OCI-LY1 (cell line): ENCODE measurements around the gene DOCK3.
"Not testable (repeated sequence)": the region's sequence is repeated elsewhere in the genome, so short reads cannot be mapped to it uniquely, and the experiment has no call there.

ENCODE experiments used
- H2AFZ ChIP-seq: fragments of 200-600 bp; sonication (generic), shearing (Covaris generic); 2 replicates; pipeline ENCODE4 v1.6.0; 2014; ENCODE audit warnings: antibody characterized with exemption, mild to moderate bottlenecking, low read length
- H3F3A ChIP-seq: fragments of 200-600 bp; sonication (generic), shearing (Covaris generic); 2 replicates; pipeline ENCODE4 v1.6.0; 2014; ENCODE audit warnings: mild to moderate bottlenecking, antibody characterized with exemption, low read length, moderate library complexity; ENCODE audit not compliant: insufficient read depth
- H3K27ac ChIP-seq: fragments of 200-600 bp; sonication (generic); 2 replicates; pipeline ENCODE4 v1.5.1; 2014; ENCODE audit warnings: low read length, mixed run types, mild to moderate bottlenecking, low read depth; ENCODE audit not compliant: poor library complexity, severe bottlenecking
- H3K27me3 ChIP-seq: fragments of 200-600 bp; sonication (generic); 2 replicates; pipeline ENCODE4 v1.6.0; 2014; ENCODE audit warnings: antibody characterized with exemption, mild to moderate bottlenecking, low read length, moderate library complexity; ENCODE audit not compliant: insufficient read depth
- H3K36me3 ChIP-seq: fragments of 200-600 bp; sonication (generic); 2 replicates; pipeline ENCODE4 v1.6.1; 2014; ENCODE audit warnings: mild to moderate bottlenecking, antibody characterized with exemption, low read length, moderate library complexity, mixed read lengths; ENCODE audit not compliant: insufficient read depth
- H3K4me1 ChIP-seq: fragments of 200-600 bp; sonication (generic); 2 replicates; pipeline ENCODE4 v1.5.1; 2014; ENCODE audit warnings: mild to moderate bottlenecking, low read length, moderate library complexity; ENCODE audit not compliant: insufficient read depth, severe bottlenecking
- H3K4me2 ChIP-seq: fragments of 200-600 bp; sonication (generic), shearing (Covaris generic); 2 replicates; pipeline ENCODE4 v1.6.1; 2014; ENCODE audit warnings: low read length
- H3K4me3 ChIP-seq: fragments of 200-600 bp; sonication (generic); 2 replicates; pipeline ENCODE4 v1.5.1; 2014; ENCODE audit warnings: low read length, low read depth, mild to moderate bottlenecking, mixed read lengths; ENCODE audit not compliant: poor library complexity, severe bottlenecking
- H3K79me2 ChIP-seq: fragments of 200-600 bp; shearing (Covaris generic); 2 replicates; pipeline ENCODE4 v1.6.1; 2016; ENCODE audit warnings: mixed run types, low read length, mixed read lengths; ENCODE audit not compliant: insufficient read depth
- H3K9ac ChIP-seq: fragments of 200-600 bp; sonication (generic), shearing (Covaris generic); 2 replicates; pipeline ENCODE4 v1.6.1; 2014; ENCODE audit warnings: mild to moderate bottlenecking, low read length, mixed read lengths
- H3K9me2 ChIP-seq: fragments of 200-600 bp; sonication (generic), shearing (Covaris generic); 2 replicates; pipeline ENCODE4 v1.6.1; 2014; ENCODE audit warnings: low read depth, mild to moderate bottlenecking, low read length, mixed read lengths
- H3K9me3 ChIP-seq: fragments of 200-600 bp; shearing (Covaris generic); 2 replicates; pipeline ENCODE4 v1.6.1; 2014; ENCODE audit warnings: low read length, mixed read lengths
- H4K20me1 ChIP-seq: fragments of 200-600 bp; sonication (generic), shearing (Covaris generic); 2 replicates; pipeline ENCODE4 v1.6.0; 2016; ENCODE audit warnings: mild to moderate bottlenecking, low read length; ENCODE audit not compliant: insufficient read depth
- EZH2 ChIP-seq: fragments of 200-600 bp; sonication (generic), shearing (Covaris generic); IDR thresholded peaks from 2 replicates; pipeline ENCODE4 v1.8.0; 2017; ENCODE audit warnings: borderline replicate concordance, mixed run types, mild to moderate bottlenecking, antibody characterized with exemption, low read length, moderate library complexity, mixed read lengths
- TF ChIP-seq, protein P1 (sequence below): fragments of 200-600 bp; sonication (generic), shearing (Covaris generic); IDR thresholded peaks from 2 replicates; pipeline ENCODE4 v1.5.1; 2017; ENCODE audit warnings: mild to moderate bottlenecking, antibody characterized with exemption, low read length, moderate library complexity, mixed read lengths

The DOCK3 gene

DNA sequence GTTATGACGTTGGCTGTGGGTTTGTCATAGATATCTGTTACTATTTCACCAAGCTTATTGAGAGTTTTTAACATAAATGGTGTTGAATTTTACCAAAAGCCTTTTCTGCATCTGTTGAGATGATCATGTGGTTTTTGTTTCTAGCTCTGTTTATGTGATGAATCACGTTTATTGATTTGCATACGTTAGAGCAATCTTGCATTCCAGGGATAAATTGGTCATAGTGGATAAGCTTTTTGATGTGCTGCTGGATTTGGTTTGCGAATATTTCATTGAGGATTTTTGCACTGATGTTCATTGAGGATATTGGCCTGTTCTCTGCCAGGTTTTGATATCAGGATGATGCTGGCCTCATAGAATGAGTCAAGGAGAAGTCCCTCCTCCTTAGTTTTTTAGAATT, 117.8 kb downstream of the DOCK3 start:
- H3K4me1 ChIP-seq, result no peaks in the 10 kb centered on the region
- no peak for TF ChIP-seq EZH2
- TF ChIP-seq, protein P1, sequence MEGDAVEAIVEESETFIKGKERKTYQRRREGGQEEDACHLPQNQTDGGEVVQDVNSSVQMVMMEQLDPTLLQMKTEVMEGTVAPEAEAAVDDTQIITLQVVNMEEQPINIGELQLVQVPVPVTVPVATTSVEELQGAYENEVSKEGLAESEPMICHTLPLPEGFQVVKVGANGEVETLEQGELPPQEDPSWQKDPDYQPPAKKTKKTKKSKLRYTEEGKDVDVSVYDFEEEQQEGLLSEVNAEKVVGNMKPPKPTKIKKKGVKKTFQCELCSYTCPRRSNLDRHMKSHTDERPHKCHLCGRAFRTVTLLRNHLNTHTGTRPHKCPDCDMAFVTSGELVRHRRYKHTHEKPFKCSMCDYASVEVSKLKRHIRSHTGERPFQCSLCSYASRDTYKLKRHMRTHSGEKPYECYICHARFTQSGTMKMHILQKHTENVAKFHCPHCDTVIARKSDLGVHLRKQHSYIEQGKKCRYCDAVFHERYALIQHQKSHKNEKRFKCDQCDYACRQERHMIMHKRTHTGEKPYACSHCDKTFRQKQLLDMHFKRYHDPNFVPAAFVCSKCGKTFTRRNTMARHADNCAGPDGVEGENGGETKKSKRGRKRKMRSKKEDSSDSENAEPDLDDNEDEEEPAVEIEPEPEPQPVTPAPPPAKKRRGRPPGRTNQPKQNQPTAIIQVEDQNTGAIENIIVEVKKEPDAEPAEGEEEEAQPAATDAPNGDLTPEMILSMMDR, result no peak
- H3K9me3 ChIP-seq, result no peaks in the 10 kb centered on the region
- no peak overlapping the region for H3K27ac ChIP-seq
- no peak overlapping the region for H3K4me3 ChIP-seq
- H3K27me3 ChIP-seq, result no peaks in the 10 kb centered on the region
- H3K9ac ChIP-seq, result no peak overlapping the region
- no peak overlapping the region for H2AFZ ChIP-seq
- no peaks in the 10 kb centered on the region for H3K9me2 ChIP-seq
- no peak overlapping the region for H3K4me2 ChIP-seq
- H4K20me1 ChIP-seq, result no peaks in the 10 kb centered on the region
- no peaks in the 10 kb centered on the region for H3K79me2 ChIP-seq
- H3F3A ChIP-seq, result no peaks in the 10 kb centered on the region
- no peaks in the 10 kb centered on the region for H3K36me3 ChIP-seq

DNA sequence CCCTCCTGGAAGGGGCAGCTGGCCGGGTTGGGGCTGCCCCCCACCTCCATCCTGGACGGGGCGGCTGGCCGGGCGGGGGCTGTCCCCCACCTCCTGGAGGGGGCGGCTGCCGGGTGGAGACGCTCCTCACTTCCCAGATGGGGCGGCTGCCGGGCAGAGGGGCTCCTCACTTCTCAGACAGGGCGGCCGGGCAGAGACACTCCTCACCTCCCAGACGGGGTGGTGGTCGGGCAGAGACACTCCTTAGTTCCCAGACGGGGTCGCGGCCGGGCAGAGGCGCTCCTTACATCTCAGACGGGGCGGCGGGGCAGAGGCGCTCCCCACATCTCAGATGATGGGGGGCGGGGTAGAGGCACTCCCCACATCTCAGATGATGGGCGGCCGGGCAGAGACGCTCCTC, 129.1 kb downstream of the DOCK3 start:
- not testable (repeated sequence) for H3K4me3 ChIP-seq, H3K36me3 ChIP-seq, H2AFZ ChIP-seq, H3K4me1 ChIP-seq, H3K4me2 ChIP-seq, H3F3A ChIP-seq, H3K9me2 ChIP-seq, H3K27me3 ChIP-seq, H4K20me1 ChIP-seq, H3K79me2 ChIP-seq, H3K27ac ChIP-seq, H3K9ac ChIP-seq
- H3K9me3 ChIP-seq, result 0 out of 2 replicates have a peak, but pooled peaks cover 11% of the 10 kb centered on the region

DNA sequence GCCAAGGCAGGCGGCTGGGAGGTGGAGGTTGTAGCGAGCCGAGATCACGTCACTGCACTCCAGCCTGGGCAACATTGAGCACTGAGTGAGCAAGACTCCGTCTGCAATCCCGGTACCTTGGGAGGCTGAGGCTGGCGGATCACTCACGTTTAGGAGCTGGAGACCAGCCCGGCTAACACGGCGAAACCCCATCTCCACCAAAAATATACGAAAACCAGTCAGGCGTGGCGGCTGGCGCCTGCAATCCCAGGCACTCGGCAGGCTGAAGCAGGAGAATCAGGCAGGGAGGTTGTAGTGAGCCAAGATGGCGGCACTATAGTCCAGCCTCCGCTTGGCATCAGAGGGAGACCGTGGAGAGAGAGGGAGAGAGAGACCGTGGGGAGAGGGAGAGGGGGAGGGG, 129.6 kb downstream of the DOCK3 start:
- not testable (repeated sequence) for H3K36me3 ChIP-seq, H2AFZ ChIP-seq, H3F3A ChIP-seq, H4K20me1 ChIP-seq, H3K27me3 ChIP-seq, H3K9ac ChIP-seq, H3K9me2 ChIP-seq, H3K4me1 ChIP-seq, H3K4me3 ChIP-seq, H3K4me2 ChIP-seq, H3K9me3 ChIP-seq, H3K27ac ChIP-seq, H3K79me2 ChIP-seq

DNA sequence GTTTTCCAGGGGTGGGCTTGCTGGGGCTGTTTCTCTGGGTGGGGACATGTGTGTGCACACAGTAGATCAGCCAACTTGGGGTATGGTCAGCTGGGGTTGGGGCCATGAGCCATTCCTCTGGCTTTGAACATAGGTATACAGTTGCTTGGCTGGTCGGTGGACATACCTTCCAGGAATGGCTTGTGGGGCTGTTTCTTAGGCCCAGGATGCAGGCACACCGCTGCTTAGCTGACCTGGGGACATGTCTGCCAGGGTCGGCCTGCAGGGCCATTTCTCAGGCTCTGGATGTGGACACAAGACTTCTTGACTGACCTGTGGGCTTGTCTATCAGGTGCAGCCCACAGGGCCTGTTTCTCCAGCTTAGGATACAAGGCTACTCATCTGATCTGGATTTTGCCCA, 130.6 kb downstream of the DOCK3 start:
- Histone ChIP-seq H3K4me1 (no peaks in the 10 kb centered on the region), H3K36me3 (no peaks in the 10 kb centered on the region), H3K27me3 (no peaks in the 10 kb centered on the region), H3K9me3 (0 out of 2 replicates have a peak, but pooled peaks cover 9% of the 10 kb centered on the region), H3F3A (no peaks in the 10 kb centered on the region), H3K9me2 (no peaks in the 10 kb centered on the region), H4K20me1 (no peaks in the 10 kb centered on the region), H2AFZ (no peak overlapping the region), H3K4me2 (no peak overlapping the region), H3K9ac (no peak overlapping the region), H3K4me3 (no peak overlapping the region), H3K79me2 (no peaks in the 10 kb centered on the region), H3K27ac (no peak overlapping the region)
- TF ChIP-seq, protein P1, result no peak
- no peak for TF ChIP-seq EZH2
